Glutamatergic neuron (in vitro differentiated cells): ENCODE measurements around the gene THSD4. TPM values are rescaled to one million over a fixed set of nuclear protein-coding genes. Genes with fewer than 3 reads are reported as not detected.

Experiments used
- DNase-seq: peaks from one replicate; pipeline ENCODE4 v3.0.0; 2022
- H3K27ac Mint-ChIP-seq: one replicate; pipeline ENCODE4 v1.8.0; 2020; ENCODE audit warnings: mild to moderate bottlenecking, mixed read lengths, inconsistent platforms; ENCODE audit not compliant: unreplicated experiment
- H3K27me3 Mint-ChIP-seq: one replicate; pipeline ENCODE4 v1.8.0; 2020; ENCODE audit warnings: mild to moderate bottlenecking, moderate library complexity, mixed read lengths, inconsistent platforms; ENCODE audit not compliant: unreplicated experiment
- H3K36me3 Mint-ChIP-seq: one replicate; pipeline ENCODE4 v1.8.0; 2020; ENCODE audit warnings: mild to moderate bottlenecking, mixed read lengths, inconsistent platforms; ENCODE audit not compliant: unreplicated experiment
- H3K4me1 Mint-ChIP-seq: one replicate; pipeline ENCODE4 v1.8.0; 2020; ENCODE audit warnings: mild to moderate bottlenecking, low read depth, mixed read lengths, inconsistent platforms; ENCODE audit not compliant: unreplicated experiment
- H3K4me3 Mint-ChIP-seq: one replicate; pipeline ENCODE4 v1.8.0; 2020; ENCODE audit warnings: mild to moderate bottlenecking, mixed read lengths, inconsistent platforms; ENCODE audit not compliant: unreplicated experiment
- H3K9me3 Mint-ChIP-seq: one replicate; pipeline ENCODE4 v1.8.0; 2020; ENCODE audit warnings: mild to moderate bottlenecking, moderate library complexity, mixed read lengths, inconsistent platforms; ENCODE audit not compliant: unreplicated experiment
- CTCF ChIP-seq: fragments of 200-600 bp; sonication (generic); IDR thresholded peaks from one replicate; pipeline ENCODE4 v1.5.0; 2021; ENCODE audit not compliant: partially characterized antibody, unreplicated experiment
- total RNA-seq: library from RNA; stranded (reverse); fragmentation: NEBNext Ultra II Directional; extraction: Animal tissue kit (Norgen Biotek cat#: 25700); gene quantifications from one replicate; pipeline ENCODE4 v1.2.1, GENCODE V29; 2021; ENCODE audit not compliant: unreplicated experiment

THSD4 gene
- total RNA-seq, 1 donor from 2014 or later: 12.3 TPM

DNA sequence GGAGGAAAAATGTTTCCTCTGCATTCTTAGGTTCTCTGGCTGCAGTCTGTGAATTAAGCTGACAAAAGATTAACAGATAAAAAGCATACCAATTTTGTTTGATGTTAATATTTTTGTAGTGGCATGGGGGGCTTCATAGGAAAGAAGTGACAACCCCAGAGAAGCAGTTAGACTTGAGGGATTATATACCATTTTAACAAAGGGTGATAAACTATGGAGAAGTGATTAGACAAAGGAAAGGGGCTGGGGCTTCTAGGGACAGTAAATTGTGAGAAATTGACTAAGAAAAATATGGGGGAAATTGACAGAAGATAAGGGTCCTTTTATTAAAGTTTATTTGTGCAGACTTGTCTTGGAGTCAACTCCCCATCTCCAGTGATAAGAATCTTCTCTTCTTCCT is 639.4 kb downstream of the THSD4 start:
- H3K4me1 Mint-ChIP-seq: peaks cover 16% of the 10 kb centered on the region
- H3K4me3 Mint-ChIP-seq: no peak overlapping the region
- TF ChIP-seq CTCF: no peak
- H3K9me3 Mint-ChIP-seq: peaks cover 13% of the 10 kb centered on the region
- H3K36me3 Mint-ChIP-seq: peaks cover 17% of the 10 kb centered on the region
- H3K27me3 Mint-ChIP-seq: peaks cover 8% of the 10 kb centered on the region
- DNase-seq: no peak
- no peak overlapping the region for H3K27ac Mint-ChIP-seq

GRCh38 chr15:71755092-71755970 is 640.1 kb downstream of the THSD4 start:
- Mint-ChIP-seq H3K36me3 (peaks cover 23% of the 10 kb centered on the region), H3K9me3 (peaks cover 9% of the 10 kb centered on the region), H3K27ac (no peak overlapping the region), H3K27me3 (peaks cover 5% of the 10 kb centered on the region), H3K4me1 (peaks cover 13% of the 10 kb centered on the region), H3K4me3 (no peak overlapping the region)
- no peak for DNase-seq
- TF ChIP-seq CTCF: no peak

DNA sequence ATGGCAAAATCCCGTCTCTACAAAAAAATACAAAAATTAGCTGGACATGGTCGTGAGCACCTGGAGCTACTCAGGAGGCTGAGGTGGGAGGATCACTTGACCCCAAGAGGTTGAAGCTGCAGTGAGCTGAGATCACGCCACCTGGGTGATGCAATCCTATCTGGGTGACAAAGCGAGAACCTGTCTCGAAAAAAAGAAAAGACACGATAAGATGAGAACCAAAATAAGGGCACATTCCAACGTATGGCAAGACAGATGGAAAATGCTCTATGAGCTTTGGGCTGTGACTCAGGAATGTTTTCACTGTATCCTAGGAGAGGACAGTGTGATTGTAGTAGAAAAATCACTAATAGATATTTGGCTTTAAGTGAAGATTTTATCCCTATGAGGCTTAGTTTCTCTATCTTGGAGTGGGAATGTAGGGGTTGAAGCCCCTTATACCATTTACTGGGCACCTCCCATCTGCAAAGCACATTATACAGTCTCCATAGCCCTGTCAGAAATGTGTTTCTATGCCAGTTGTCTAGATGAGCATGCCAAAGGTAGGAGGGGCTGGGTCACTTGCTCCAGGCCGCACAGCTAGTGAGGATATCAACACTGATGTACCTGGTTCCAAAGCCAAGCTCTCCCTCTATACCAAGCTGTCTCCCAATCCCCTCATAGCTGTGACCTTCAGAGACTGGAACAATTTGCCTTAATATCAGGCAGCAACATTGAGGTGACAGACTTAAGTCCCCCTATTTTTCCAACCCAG is 641.5 kb downstream of the THSD4 start:
- no peak for TF ChIP-seq CTCF
- Mint-ChIP-seq H3K4me3 (no peak overlapping the region), H3K4me1 (peaks cover 6% of the 10 kb centered on the region), H3K27me3 (no peaks in the 10 kb centered on the region), H3K36me3 (peaks cover 37% of the 10 kb centered on the region), H3K27ac (no peak overlapping the region), H3K9me3 (peaks cover 1% of the 10 kb centered on the region)
- no peak for DNase-seq

GRCh38 chr15:71757741-71758530 is 642.7 kb downstream of the THSD4 start:
- Mint-ChIP-seq H3K36me3 (peaks cover 45% of the 10 kb centered on the region), H3K9me3 (peaks cover 1% of the 10 kb centered on the region), H3K4me1 (no peaks in the 10 kb centered on the region), H3K27ac (no peak overlapping the region), H3K27me3 (no peaks in the 10 kb centered on the region), H3K4me3 (no peak overlapping the region)
- no peak for DNase-seq
- TF ChIP-seq CTCF: no peak
